Vagina (tissue), 2 donors: Measurements from ENCODE around the gene FLNA. TPM values are rescaled to one million over a fixed set of nuclear protein-coding genes. Genes with fewer than 3 reads are reported as not detected.

Experiments used
- DNase-seq, 2 donors: peaks; one replicate each; pipeline ENCODE4 v3.0.0-alpha.2; 2017; ENCODE audit errors: extremely low spot score in 2 of 2
- H3K27ac ChIP-seq: fragments of 200-600 bp; sonication (generic); one replicate; pipeline ENCODE4 v1.5.1; 2019
- H3K27me3 ChIP-seq: fragments of 200-600 bp; sonication (generic); one replicate; pipeline ENCODE4 v1.5.1; 2019
- H3K36me3 ChIP-seq, 2 donors: fragments of 200-600 bp; sonication (generic); one replicate each; pipeline ENCODE4 v1.5.1; 2017 to 2019
- H3K4me1 ChIP-seq: fragments of 200-600 bp; sonication (generic); one replicate; pipeline ENCODE4 v1.5.1; 2019
- H3K4me3 ChIP-seq, 2 donors: fragments of 200-600 bp; sonication (generic); 1 replicate in 1 of 2; 2 replicates in 1 of 2; pipeline ENCODE4 v1.5.1; 2016 to 2019
- H3K9me3 ChIP-seq: fragments of 200-600 bp; sonication (generic); one replicate; pipeline ENCODE4 v1.5.1; 2019
- POLR2A ChIP-seq, 2 donors: fragments of 450-650 bp; IDR thresholded peaks; one replicate each; pipeline ENCODE4 v1.6.1; 2017; ENCODE audit warnings: antibody characterized with exemption in 2 of 2, mild to moderate bottlenecking in 2 of 2, moderate library complexity in 2 of 2
- POLR2AphosphoS5 ChIP-seq, 2 donors: sonication (generic); formaldehyde crosslinking; IDR thresholded peaks; one replicate each; pipeline ENCODE4 v1.9.0; 2017; ENCODE audit warnings: antibody characterized with exemption in 2 of 2, mild to moderate bottlenecking in 2 of 2, low read depth in 1 of 2; ENCODE audit not compliant: insufficient read depth in 1 of 2
- intact Hi-C: fragments of 100-400 bp; cut with DNase I; formaldehyde crosslinking; loops from one replicate; pipeline ENCODE4 v1.15.1; 2023
- total RNA-seq: library from RNA; depleted of rRNA; stranded (reverse); fragments of >200 nt; gene quantifications from one replicate; pipeline ENCODE4 v1.2.3, GENCODE V29; 2016
- TF ChIP-seq, protein P1 (sequence below), 3 experiments: fragments of 450-650 bp in 2 of 3; fragments of 200-600 bp in 1 of 3; sonication (generic) in 1 of 3; IDR thresholded peaks; one replicate each; pipeline ENCODE4 v1.5.1; 2017 to 2019; ENCODE audit warnings: antibody characterized with exemption in 3 of 3, mild to moderate bottlenecking in 2 of 3, moderate library complexity in 2 of 3

Gene FLNA
- total RNA-seq, 1 donor from 2014 or later: 1,247 TPM

DNA sequence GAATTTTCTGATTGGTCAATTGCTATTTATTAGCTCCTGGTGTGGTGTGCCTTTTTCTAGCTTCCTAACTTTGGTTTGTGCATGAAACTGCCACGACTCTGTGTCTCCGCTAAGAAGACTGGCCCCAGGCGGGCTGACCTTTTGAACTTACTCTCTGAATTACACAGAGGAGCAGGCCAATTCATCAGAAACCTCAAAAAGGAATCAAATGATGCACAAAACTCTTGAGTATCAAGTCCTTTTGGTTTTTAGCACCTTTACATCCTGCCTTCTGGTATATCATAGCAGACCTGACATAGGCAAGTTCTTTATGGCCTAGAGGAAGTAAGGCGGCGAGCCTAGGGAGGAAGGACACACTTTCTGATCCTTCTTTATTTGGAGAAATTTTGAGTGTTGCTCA is 61.3 kb downstream of the FLNA start:
- no peak overlapping the region for H3K27ac ChIP-seq
- no peak for DNase-seq
- H3K4me1 ChIP-seq: no peaks in the 10 kb centered on the region
- H3K9me3 ChIP-seq: no peaks in the 10 kb centered on the region
- no peak for TF ChIP-seq POLR2A (IDR thresholded peaks at IDR 0.05)
- TF ChIP-seq, protein P1, sequence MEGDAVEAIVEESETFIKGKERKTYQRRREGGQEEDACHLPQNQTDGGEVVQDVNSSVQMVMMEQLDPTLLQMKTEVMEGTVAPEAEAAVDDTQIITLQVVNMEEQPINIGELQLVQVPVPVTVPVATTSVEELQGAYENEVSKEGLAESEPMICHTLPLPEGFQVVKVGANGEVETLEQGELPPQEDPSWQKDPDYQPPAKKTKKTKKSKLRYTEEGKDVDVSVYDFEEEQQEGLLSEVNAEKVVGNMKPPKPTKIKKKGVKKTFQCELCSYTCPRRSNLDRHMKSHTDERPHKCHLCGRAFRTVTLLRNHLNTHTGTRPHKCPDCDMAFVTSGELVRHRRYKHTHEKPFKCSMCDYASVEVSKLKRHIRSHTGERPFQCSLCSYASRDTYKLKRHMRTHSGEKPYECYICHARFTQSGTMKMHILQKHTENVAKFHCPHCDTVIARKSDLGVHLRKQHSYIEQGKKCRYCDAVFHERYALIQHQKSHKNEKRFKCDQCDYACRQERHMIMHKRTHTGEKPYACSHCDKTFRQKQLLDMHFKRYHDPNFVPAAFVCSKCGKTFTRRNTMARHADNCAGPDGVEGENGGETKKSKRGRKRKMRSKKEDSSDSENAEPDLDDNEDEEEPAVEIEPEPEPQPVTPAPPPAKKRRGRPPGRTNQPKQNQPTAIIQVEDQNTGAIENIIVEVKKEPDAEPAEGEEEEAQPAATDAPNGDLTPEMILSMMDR (IDR thresholded peaks at IDR 0.05): no peak
- TF ChIP-seq POLR2AphosphoS5 (IDR thresholded peaks at IDR 0.05; ENCODE audit: insufficient read depth in 1 of 2, low read depth in 1 of 2): no peak
- no peak overlapping the region for H3K4me3 ChIP-seq
- intact Hi-C loops: no loop called here
- H3K27me3 ChIP-seq: no peaks in the 10 kb centered on the region
- H3K36me3 ChIP-seq: no peaks in the 10 kb centered on the region

DNA sequence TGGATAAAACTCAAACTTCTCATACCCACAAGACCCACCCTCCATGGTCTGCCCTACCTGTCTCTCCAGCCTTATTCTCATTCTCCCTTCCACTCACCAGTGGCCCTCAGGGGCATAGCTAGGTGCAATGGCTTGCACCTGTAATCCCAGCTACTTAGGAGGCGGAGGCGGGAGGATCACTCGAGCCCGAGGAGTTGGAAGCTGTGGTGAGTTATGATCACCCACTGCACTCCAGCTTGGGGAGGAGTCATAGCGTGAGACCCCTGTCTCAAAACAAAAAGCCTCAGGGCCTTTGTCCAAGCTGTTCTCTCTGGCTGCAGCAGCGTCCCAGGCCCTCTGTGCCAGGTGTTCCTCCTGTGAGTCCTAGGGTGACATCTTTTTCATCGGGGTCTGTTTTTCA is 62.3 kb downstream of the FLNA start:
- no peak for DNase-seq
- intact Hi-C loops: no loop called here
- H3K36me3 ChIP-seq: no peaks in the 10 kb centered on the region
- H3K4me3 ChIP-seq: no peak overlapping the region
- no peaks in the 10 kb centered on the region for H3K4me1 ChIP-seq
- TF ChIP-seq POLR2A (IDR thresholded peaks at IDR 0.05) (no peak), POLR2AphosphoS5 (IDR thresholded peaks at IDR 0.05; ENCODE audit: insufficient read depth in 1 of 2, low read depth in 1 of 2) (no peak)
- TF ChIP-seq, protein P1 (IDR thresholded peaks at IDR 0.05): no peak
- H3K27me3 ChIP-seq: no peaks in the 10 kb centered on the region
- no peaks in the 10 kb centered on the region for H3K9me3 ChIP-seq
- H3K27ac ChIP-seq: no peak overlapping the region

GRCh38 chrX:154310616-154311536 is 63.6 kb downstream of the FLNA start:
- H3K4me1 ChIP-seq: no peaks in the 10 kb centered on the region
- no peak overlapping the region for H3K27ac ChIP-seq
- H3K27me3 ChIP-seq: no peaks in the 10 kb centered on the region
- no peaks in the 10 kb centered on the region for H3K9me3 ChIP-seq
- intact Hi-C loops: no loop called here
- no peak overlapping the region for H3K4me3 ChIP-seq
- TF ChIP-seq, protein P1 (IDR thresholded peaks at IDR 0.05): no peak
- no peak for TF ChIP-seq POLR2AphosphoS5 (IDR thresholded peaks at IDR 0.05; ENCODE audit: insufficient read depth in 1 of 2, low read depth in 1 of 2)
- no peak for TF ChIP-seq POLR2A (IDR thresholded peaks at IDR 0.05)
- no peak for DNase-seq
- no peaks in the 10 kb centered on the region for H3K36me3 ChIP-seq

DNA sequence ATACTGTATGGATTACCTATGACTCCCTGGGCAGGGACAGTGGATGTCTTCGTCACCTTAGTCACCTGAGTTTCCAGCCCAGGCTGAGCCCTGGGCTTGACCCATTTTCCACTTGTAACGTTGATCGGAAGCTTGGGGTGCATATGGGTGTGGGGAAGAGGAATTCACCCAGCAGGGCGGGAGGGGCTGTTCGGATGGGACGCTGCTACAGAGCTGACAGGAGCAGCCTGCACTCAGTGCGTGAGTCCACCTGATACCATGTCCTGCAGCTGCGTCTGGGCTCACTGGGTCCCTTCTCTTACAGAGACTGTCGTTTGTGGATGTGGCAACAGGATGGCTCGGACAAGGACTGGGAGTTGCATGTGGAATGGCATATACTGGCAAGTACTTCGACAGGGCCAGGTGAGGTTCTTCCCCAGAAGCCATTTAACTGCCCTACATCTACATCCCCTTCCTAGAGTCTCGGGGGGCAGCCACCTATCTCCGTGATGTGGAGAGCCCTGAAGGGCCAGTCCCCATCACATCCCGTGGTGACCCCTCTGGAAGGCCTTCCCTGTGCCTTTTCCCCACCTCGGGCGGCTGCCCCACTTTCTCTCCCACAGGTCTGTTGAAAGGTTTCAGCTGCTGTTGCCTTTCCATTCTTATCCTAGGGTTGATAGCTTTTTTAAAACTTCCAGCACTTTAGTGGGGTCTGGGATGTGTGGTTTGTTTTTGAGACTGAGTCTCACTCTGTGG is 65.2 kb downstream of the FLNA start:
- TF ChIP-seq POLR2AphosphoS5 (IDR thresholded peaks at IDR 0.05; ENCODE audit: insufficient read depth in 1 of 2, low read depth in 1 of 2) (no peak), POLR2A (IDR thresholded peaks at IDR 0.05) (no peak)
- TF ChIP-seq, protein P1 (IDR thresholded peaks at IDR 0.05): no peak
- no peaks in the 10 kb centered on the region for H3K27me3 ChIP-seq
- no peaks in the 10 kb centered on the region for H3K36me3 ChIP-seq
- no peak for DNase-seq
- no peaks in the 10 kb centered on the region for H3K9me3 ChIP-seq
- no peaks in the 10 kb centered on the region for H3K4me1 ChIP-seq
- no peak overlapping the region for H3K4me3 ChIP-seq
- H3K27ac ChIP-seq: no peak overlapping the region
- intact Hi-C loops: no loop called here
